WTC11 (cell line): ENCODE measurements around the gene HINT3.

ENCODE experiments used
- AFF4 ChIP-seq: sonication (generic); formaldehyde crosslinking; IDR thresholded peaks from 2 replicates; pipeline ENCODE4 v1.8.1; 2023; ENCODE audit warnings: mild to moderate bottlenecking, missing genetic modification reagents, borderline replicate concordance
- ATF2 ChIP-seq: sonication (generic); formaldehyde crosslinking; IDR thresholded peaks from 2 replicates; pipeline ENCODE4 v1.8.1; 2022; ENCODE audit warnings: low read depth, missing genetic modification reagents, borderline replicate concordance
- CTCF ChIP-seq: fragments of 200-600 bp; IDR thresholded peaks from 2 replicates; pipeline ENCODE4 v1.8.0; 2022; ENCODE audit warnings: antibody characterized with exemption
- ELF4 ChIP-seq: sonication (generic); formaldehyde crosslinking; IDR thresholded peaks from 2 replicates; pipeline ENCODE4 v1.8.1; 2022; ENCODE audit warnings: low read depth, mild to moderate bottlenecking, moderate library complexity, missing genetic modification reagents
- GABPB1 ChIP-seq: sonication (generic); formaldehyde crosslinking; IDR thresholded peaks from 2 replicates; pipeline ENCODE4 v1.8.1; 2023; ENCODE audit warnings: mild to moderate bottlenecking, missing genetic modification reagents
- NFE2L1 ChIP-seq: sonication (generic); formaldehyde crosslinking; IDR thresholded peaks from 2 replicates; pipeline ENCODE4 v1.8.1; 2023; ENCODE audit warnings: missing genetic modification reagents
- SP1 ChIP-seq: sonication (generic); formaldehyde crosslinking; conservative IDR thresholded peaks from 2 replicates; pipeline ENCODE4 v1.8.1; 2022; ENCODE audit warnings: missing genetic modification reagents
- USF1 ChIP-seq: sonication (generic); formaldehyde crosslinking; IDR thresholded peaks from 2 replicates; pipeline ENCODE4 v1.8.0; 2022; ENCODE audit warnings: mild to moderate bottlenecking, missing genetic modification reagents
- ZNF263 ChIP-seq: sonication (generic); formaldehyde crosslinking; IDR thresholded peaks from 2 replicates; pipeline ENCODE4 v1.8.1; 2022; ENCODE audit warnings: low read depth, mild to moderate bottlenecking, moderate library complexity, missing genetic modification reagents

GRCh38 chr6:125955973-125956372, 597 bp upstream of the HINT3 start:
- TF ChIP-seq ZNF263 (CRISPR knock-in tag) (no peak), CTCF (no peak), NFE2L1 (no peak), ELF4 (CRISPR knock-in tag) (no peak), USF1 (CRISPR knock-in tag) (no peak), ATF2 (no peak), AFF4 (CRISPR knock-in tag) (no peak), SP1 (CRISPR knock-in tag) (no peak), GABPB1 (CRISPR knock-in tag) (no peak)
